NCI-H1694 (cell line): Measurements from ENCODE around the gene HBZ.
"Not testable (repeated sequence)": the region's sequence is repeated elsewhere in the genome, so short reads cannot be mapped to it uniquely, and the experiment has no call there.

Experiments
- DNase-seq: peaks from one replicate; lab custom pipeline; 2025; lab: John Stamatoyannopoulos, UW

Gene HBZ

GRCh38 chr16:138049-138417 lies 14.4 kb upstream of the HBZ start:
- DNase-seq: no peak

GRCh38 chr16:140175-140857 lies 12.1 kb upstream of the HBZ start:
- DNase-seq: no peak

- DNase-seq: no peak
These were observed 10.0 kb upstream of the HBZ start for GRCh38 chr16:142405-142967.

- no peak for DNase-seq
These were observed 9.4 kb upstream of the HBZ start for GRCh38 chr16:143047-143446.

GRCh38 chr16:143456-143855 lies 9.0 kb upstream of the HBZ start:
- no peak for DNase-seq

GRCh38 chr16:144797-145252 lies 7.6 kb upstream of the HBZ start:
- DNase-seq: no peak

- DNase-seq: no peak
These were observed 5.8 kb upstream of the HBZ start for GRCh38 chr16:146646-147045.

GRCh38 chr16:149024-149660 lies 3.3 kb upstream of the HBZ start:
- DNase-seq: no peak

GRCh38 chr16:153129-153521 lies 681 bp downstream of the HBZ start:
- DNase-seq: not testable (repeated sequence)

GRCh38 chr16:153550-154216 lies 1.2 kb downstream of the HBZ start:
- DNase-seq: not testable (repeated sequence)

- DNase-seq: no peak
These were observed 2.0 kb downstream of the HBZ start for GRCh38 chr16:154217-155030.

- no peak for DNase-seq
These were observed 2.6 kb downstream of the HBZ start for GRCh38 chr16:155031-155398.

GRCh38 chr16:159136-159849 lies 6.8 kb downstream of the HBZ start:
- DNase-seq: no peak

- not testable (repeated sequence) for DNase-seq
These were observed 7.8 kb downstream of the HBZ start for GRCh38 chr16:160242-160641.

- no peak for DNase-seq
These were observed 8.3 kb downstream of the HBZ start for GRCh38 chr16:160691-161190.

- no peak for DNase-seq
These were observed 10.0 kb downstream of the HBZ start for GRCh38 chr16:162271-162991.

GRCh38 chr16:163139-163538 lies 10.7 kb downstream of the HBZ start:
- DNase-seq: not testable (repeated sequence)

GRCh38 chr16:163696-164095 lies 11.3 kb downstream of the HBZ start:
- DNase-seq: not testable (repeated sequence)

GRCh38 chr16:164134-164823 lies 11.8 kb downstream of the HBZ start:
- not testable (repeated sequence) for DNase-seq
